ENCODE measurements around the gene ANXA5. TPM values are rescaled to one million over a fixed set of nuclear protein-coding genes. Genes with fewer than 3 reads are reported as not detected.
"Not testable (repeated sequence)": the region's sequence is repeated elsewhere in the genome, so short reads cannot be mapped to it uniquely, and the experiment has no call there.

ANXA5 gene
- total RNA-seq, result 10 to 100 TPM; 33.8 to 77.9 TPM

DNA sequence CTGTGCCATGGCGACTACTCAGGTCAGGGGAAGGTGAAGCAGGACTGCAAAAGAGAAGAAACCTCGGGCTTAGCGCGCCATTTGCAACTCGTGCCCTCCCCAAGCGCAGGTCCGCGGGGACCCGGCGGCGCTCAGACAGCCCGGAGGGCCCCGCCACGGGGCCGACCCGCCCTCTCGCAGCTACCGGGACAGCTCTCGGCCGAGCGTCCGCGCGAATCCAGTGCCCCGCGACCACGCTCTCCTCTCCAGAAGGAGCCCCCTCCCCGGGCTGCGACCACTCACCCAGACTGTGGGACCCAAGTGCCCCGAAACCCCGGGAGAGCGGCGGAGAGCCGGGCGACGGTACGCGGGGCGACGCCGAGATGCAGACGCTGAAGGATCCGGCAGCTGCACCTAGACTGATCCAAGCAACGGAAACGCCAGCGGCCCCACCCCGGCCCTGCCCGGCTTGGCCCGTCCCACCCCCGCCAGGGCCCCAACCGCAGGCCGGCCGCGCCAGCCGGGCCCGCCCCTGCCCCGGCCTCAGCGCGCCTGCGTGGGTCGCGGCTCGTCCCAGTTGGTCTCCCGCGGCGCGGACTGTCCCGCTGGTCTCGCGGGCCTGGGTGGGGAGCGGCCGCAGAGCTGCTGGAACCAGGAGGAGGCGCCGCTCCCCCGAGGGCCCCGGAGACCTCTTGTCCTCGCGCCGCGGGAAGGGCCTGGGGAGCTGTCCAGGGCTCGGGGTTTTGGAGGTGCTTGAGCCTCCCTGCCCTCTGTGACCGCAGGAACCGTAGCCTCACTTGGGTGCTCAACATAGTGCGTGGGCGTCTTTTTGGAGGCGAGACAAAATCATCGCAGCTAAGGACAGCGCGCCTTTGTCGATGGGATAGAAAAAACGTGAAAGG lies at the start of gene ANXA5:
ANXA5 (minus strand) TSS at position 400 of the 881 bp plus-strand sequence; CDS start at position 9, 391 bp downstream.
- DNase-seq (ENCODE audit: low spot score) (peak; percentile 83), ATAC-seq (peak; percentile 97 to 98)
- Mint-ChIP-seq H3K27ac (peak within 1 kb of the TSS; percentile 83 to 91), H3K4me3 (peak within 1 kb of the TSS; percentile 100), H3K36me3 (no peaks in the 10 kb centered on the region), H3K4me1 (ENCODE audit: low read depth in 2 of 2) (peaks cover 22 to 29% of the 10 kb centered on the region in 2 donors), H3K9me3 (no peaks in the 10 kb centered on the region), H3K27me3 (peaks cover 38 to 49% of the 10 kb centered on the region in 2 donors)

DNA sequence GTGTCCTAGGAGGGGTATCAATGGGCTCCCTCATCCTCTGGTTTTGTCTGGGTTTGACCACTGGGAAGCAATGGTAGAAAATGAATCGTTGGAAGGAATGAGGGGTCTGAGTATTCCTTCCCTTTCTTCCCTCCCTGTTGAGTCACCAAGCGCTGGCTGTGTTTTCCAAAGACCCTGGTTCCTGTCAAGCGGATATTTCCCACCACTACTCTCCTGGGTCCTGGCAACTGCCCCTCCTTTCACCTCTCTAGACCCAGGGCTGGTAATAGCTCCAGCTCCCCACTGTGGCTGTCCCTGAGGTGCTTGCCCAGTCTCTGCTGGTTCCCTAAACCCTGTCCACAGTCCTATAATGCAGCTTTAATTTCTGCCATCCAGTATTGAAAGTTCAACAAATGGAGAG lies 46.0 kb upstream of the ANXA5 start:
- Mint-ChIP-seq H3K9me3 (no peaks in the 10 kb centered on the region), H3K27me3 (peaks cover 19 to 25% of the 10 kb centered on the region in 2 donors), H3K27ac (no peak overlapping the region), H3K4me3 (no peak overlapping the region), H3K36me3 (no peaks in the 10 kb centered on the region), H3K4me1 (ENCODE audit: low read depth in 2 of 2) (no peaks in the 10 kb centered on the region)
- DNase-seq (ENCODE audit: low spot score) (no peak), ATAC-seq (no peak)

DNA sequence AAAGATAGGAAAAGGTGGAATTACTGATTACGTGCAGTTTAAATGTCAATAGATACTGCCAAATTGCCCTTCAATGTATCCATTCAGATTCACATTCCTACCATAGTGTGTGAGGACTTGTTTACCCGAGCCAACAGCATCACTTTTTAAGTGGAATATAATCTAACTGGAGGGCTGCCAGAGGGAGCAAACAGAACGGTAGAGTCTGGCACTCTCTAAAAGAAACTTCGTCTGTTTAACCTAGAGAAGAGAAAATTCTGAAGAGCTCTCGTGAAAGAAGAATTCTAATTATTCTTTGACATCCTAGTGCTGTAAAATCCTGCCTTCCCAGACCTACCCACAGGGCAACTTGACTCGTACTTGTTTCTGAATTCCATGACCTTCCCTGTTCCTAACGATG lies 45.0 kb upstream of the ANXA5 start:
- DNase-seq (ENCODE audit: low spot score) (no peak), ATAC-seq (no peak)
- Mint-ChIP-seq H3K4me1 (ENCODE audit: low read depth in 2 of 2) (no peaks in the 10 kb centered on the region), H3K9me3 (no peaks in the 10 kb centered on the region), H3K4me3 (no peak overlapping the region), H3K27me3 (peaks cover 16 to 22% of the 10 kb centered on the region in 2 donors), H3K27ac (no peak overlapping the region), H3K36me3 (no peaks in the 10 kb centered on the region)

DNA sequence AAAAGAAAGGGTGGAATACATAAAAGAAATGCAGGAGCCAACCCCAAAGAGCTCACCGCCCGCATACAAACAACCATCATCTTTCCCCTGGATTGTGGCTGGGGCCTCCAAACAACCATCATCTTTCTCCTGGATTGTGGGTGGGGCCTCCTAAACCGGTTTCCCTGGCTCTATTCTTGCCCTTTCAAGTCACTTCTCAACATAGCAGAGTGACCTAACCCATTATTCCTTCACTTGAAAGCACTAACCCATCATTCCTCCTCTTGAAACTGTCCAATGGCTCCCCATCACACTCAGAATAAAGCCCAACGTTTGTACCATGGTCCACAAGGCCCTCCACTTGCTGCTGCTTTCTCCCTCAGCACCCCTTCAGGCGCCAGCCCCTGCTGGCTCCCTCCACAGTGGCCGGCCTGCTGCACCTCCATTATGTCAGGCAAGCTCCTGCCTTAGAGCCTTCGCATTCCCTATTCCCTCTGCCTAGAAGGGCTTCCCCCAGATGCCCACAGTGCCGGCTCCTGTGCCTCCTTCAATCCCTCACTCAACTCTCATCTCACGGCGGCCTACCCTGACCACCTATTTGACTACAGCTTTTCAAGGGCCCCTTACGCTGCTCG lies 44.1 kb upstream of the ANXA5 start:
- Mint-ChIP-seq H3K4me1 (ENCODE audit: low read depth in 2 of 2) (no peaks in the 10 kb centered on the region), H3K9me3 (no peaks in the 10 kb centered on the region), H3K4me3 (no peak overlapping the region), H3K36me3 (no peaks in the 10 kb centered on the region), H3K27ac (no peak overlapping the region), H3K27me3 (peaks cover 25 to 30% of the 10 kb centered on the region in 2 donors)
- no peak for DNase-seq (ENCODE audit: low spot score)
- peak in 1 of 2 donors; percentile 28 for ATAC-seq

DNA sequence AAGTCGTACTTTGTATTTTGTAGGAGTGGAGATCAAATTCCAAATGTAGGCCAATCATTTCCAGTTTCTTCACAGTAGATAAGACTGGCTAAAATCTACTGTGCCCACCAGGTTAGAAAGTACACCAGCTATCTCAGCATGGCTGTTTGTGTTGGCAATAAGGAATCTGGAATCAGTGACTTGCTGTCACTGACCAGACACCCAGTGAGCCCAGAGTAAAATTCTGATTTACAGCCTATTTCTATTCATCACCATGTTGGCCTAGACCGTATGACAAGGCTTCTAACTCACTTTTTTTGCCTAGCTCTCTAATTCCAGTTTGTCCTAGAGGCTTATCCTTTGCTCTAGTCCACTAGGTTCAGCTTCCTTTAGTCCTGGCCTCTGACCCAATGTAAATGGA lies 42.8 kb upstream of the ANXA5 start:
- Mint-ChIP-seq H3K27ac (no peak overlapping the region), H3K9me3 (no peaks in the 10 kb centered on the region), H3K4me3 (no peak overlapping the region), H3K27me3 (peaks cover 31 to 33% of the 10 kb centered on the region in 2 donors), H3K4me1 (ENCODE audit: low read depth in 2 of 2) (no peaks in the 10 kb centered on the region), H3K36me3 (no peaks in the 10 kb centered on the region)
- DNase-seq (ENCODE audit: low spot score), result no peak
- no peak for ATAC-seq

DNA sequence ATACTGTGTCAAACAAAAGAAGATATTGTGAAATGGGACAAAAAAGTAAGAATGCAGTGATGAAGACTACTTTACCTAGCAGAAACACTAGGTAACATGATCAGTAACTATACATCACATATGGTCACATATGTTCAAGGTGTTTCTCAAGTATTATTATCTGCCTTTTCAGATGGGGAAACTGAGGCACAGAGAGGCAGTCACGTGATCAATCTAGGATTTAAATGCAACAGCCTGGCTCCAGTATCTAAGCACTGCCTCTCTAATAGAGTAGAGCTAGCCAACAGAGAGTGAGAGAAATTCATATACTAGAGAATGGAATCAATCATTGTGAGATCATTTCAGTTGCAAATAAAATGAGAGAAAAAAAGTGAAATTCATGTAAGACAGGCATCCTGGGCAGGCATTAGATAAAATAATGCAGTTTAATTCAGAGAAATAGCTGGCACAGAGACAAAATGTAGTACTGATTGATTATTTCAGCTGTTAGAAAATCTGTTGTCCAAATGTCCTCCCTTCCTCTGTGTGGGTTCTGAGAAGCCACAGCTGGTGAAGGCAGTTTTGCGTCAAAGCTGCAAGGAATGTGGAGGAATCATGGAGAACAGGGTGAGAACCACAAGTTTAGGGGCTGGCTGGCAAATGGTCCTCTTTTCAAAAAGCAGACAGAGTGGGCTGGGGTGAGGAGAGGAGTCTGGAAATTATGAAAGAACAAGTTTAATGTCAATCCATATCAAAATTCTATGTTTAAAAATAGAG lies 42.2 kb upstream of the ANXA5 start:
- H3K9me3 Mint-ChIP-seq, result no peaks in the 10 kb centered on the region

DNA sequence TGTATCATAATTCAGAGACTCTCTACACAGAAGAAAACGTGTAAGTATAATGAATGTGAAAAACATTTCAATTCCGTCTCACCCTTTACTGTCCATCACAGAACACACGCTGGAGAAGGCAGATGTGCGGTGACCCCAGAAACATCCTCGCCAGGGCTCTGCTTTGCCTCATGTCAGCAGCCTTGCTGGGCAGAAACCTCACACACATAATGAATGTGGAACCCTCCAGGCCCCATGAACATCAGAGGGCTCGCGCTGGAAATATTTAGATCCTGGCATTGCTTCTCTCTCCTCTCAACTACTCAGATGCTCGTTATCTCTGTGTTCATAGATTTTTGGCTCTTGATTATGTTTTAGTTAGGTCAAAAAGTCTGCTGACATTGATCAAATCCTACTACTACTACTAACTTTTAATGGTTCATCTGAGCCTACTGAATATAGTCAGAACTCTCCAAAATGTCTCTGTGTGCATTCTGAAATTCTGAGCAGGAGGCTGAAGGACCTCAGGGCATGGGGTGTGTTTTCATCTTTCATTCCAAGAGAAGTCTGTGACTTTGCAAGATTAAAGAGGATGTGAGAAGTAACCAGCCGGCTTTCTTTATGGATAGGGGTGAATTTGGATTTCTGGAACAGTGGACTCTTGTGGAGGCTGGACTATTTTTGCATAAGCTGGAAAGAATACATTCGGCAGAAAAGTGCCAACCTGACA lies 41.2 kb upstream of the ANXA5 start:
- H3K36me3 Mint-ChIP-seq, result no peaks in the 10 kb centered on the region
- no peak overlapping the region for H3K27ac Mint-ChIP-seq
- H3K9me3 Mint-ChIP-seq, result no peaks in the 10 kb centered on the region
- no peak for ATAC-seq
- DNase-seq (ENCODE audit: low spot score), result no peak
- H3K4me3 Mint-ChIP-seq, result no peak overlapping the region
- no peaks in the 10 kb centered on the region for H3K4me1 Mint-ChIP-seq (ENCODE audit: low read depth in 2 of 2)
- H3K27me3 Mint-ChIP-seq, result peaks cover 28 to 31% of the 10 kb centered on the region in 2 donors

More for the DNA sequence above, 42.2 kb upstream of the ANXA5 start:
- Mint-ChIP-seq H3K4me1 (ENCODE audit: low read depth in 2 of 2) (no peaks in the 10 kb centered on the region), H3K36me3 (no peaks in the 10 kb centered on the region), H3K27ac (no peak overlapping the region), H3K4me3 (no peak overlapping the region), H3K27me3 (peaks cover 31 to 33% of the 10 kb centered on the region in 2 donors)
- DNase-seq (ENCODE audit: low spot score) (no peak), ATAC-seq (no peak)

DNA sequence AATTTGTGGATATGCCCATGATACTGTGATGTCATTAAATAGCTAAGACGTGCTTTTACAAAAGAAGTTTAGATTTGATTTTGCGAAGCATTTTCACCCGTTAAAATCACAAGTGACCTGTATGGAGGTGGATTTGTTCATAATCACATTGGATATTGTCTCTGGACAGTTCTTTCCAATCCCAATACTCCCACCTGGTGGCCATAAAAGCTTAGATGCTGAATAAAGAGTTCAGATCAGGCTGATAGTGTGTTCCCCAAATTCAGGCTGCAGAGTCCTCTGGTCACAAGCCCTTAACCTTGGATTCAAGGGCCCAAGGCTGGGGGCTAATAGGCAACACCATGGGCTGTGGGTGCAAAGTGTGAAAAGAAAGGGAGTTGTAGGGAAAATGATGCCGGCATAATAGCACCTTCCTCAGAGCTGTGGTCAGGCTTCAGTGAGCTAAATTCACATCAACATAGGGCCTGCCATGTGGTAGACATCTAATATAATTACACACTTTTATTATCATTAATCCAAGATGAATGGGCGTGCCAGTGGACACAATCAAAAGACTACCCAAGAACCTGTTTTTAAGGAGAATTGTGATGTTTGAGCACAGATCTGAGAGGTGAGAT lies 40.1 kb upstream of the ANXA5 start:
- Mint-ChIP-seq H3K4me1 (ENCODE audit: low read depth in 2 of 2) (no peaks in the 10 kb centered on the region), H3K4me3 (no peak overlapping the region), H3K27ac (no peak overlapping the region), H3K27me3 (peaks cover 27 to 28% of the 10 kb centered on the region in 2 donors), H3K36me3 (no peaks in the 10 kb centered on the region), H3K9me3 (no peaks in the 10 kb centered on the region)
- ATAC-seq, result no peak
- no peak for DNase-seq (ENCODE audit: low spot score)

DNA sequence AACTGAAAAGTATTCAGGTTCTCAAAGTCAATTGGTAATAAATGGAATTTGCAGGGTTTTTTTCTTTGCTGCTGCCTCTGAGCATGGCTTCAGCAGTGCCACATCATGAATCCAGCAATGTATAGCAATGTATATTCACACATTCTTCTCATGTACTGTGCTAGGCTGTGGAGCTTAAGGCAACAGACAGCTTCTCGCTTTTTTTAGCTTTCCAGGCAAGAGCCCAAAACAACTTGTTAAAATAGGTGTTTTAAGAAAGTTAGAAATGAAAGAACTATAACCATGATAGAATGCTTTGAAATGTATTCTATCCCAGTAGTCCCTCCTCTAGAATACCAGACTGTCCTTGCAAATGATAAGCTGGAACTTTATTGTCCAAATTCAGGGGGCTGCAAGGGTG lies 37.8 kb upstream of the ANXA5 start:
- no peaks in the 10 kb centered on the region for H3K36me3 Mint-ChIP-seq
- no peak overlapping the region for H3K4me3 Mint-ChIP-seq
- peaks cover 27 to 32% of the 10 kb centered on the region in 2 donors for H3K27me3 Mint-ChIP-seq
- no peaks in the 10 kb centered on the region for H3K9me3 Mint-ChIP-seq
- DNase-seq (ENCODE audit: low spot score) (no peak), ATAC-seq (no peak)
- no peak overlapping the region for H3K27ac Mint-ChIP-seq
- H3K4me1 Mint-ChIP-seq (ENCODE audit: low read depth in 2 of 2), result no peaks in the 10 kb centered on the region

DNA sequence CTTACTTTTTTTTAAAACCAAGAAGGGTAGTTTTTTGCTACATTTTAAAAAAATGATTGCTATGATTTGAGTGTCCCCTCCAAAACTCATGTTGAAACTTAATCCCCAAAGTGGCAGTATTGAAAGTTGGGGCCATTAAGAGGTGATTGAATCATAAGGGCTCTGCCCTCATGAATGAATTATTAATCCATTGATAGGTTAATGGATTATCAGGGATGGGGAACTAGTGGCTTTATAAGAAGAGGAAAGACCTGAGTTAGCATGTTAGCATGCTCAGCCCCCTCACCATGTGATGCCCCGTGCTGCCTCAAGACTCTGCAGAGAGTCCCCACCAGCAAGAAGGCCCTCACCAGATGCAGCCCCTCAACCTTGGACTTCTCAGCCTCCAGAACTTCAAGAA lies 37.2 kb upstream of the ANXA5 start:
- Mint-ChIP-seq H3K9me3 (no peaks in the 10 kb centered on the region), H3K27me3 (peaks cover 28 to 32% of the 10 kb centered on the region in 2 donors), H3K4me1 (ENCODE audit: low read depth in 2 of 2) (no peaks in the 10 kb centered on the region), H3K4me3 (no peak overlapping the region), H3K36me3 (no peaks in the 10 kb centered on the region), H3K27ac (no peak overlapping the region)
- ATAC-seq (no peak), DNase-seq (ENCODE audit: low spot score) (no peak)

DNA sequence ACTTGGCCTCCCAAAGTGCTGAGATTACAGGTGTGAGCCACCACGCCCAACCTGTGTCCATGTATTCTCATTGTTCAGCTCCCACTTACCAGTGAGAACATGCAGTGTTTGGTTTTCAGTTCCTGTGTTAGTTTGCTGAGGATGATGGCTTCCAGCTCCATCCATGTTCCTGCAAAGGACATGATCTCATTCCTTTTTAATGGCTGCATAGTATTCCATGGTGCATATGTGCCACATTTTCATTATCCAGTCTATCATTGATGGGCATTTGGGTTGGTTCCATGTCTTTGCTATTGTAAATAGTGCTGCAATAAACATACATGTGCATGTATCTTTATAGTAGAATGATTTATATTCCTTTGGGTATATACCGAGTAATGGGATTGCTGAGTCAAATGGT lies 33.0 kb upstream of the ANXA5 start:
- H3K27me3 Mint-ChIP-seq, result peaks cover 23 to 24% of the 10 kb centered on the region in 2 donors
- ATAC-seq, H3K27ac Mint-ChIP-seq: not testable (repeated sequence)

DNA sequence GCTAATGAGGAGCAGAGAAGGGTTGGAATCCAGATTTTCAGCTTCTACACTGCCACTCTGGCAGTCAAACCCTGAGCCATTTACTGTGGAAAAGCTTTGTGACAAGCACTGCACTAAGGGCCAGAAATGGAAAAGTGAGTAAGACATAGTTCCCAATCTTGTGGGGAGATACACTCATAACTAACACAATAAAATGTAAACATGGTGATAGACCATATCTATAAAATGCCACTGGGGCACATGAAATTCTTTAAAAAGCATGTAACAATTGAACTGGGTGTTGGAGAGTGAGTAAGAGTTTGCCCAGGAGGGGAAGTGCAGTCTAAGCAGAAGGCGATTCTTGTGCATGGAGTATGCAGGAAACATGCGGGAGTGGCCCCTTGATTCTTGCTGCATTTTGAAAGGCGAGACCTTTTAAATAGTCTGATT lies 32.0 kb upstream of the ANXA5 start:
- no peak for DNase-seq (ENCODE audit: low spot score)
- no peaks in the 10 kb centered on the region for H3K36me3 Mint-ChIP-seq
- H3K4me3 Mint-ChIP-seq, result no peak overlapping the region
- no peak for ATAC-seq
- H3K27me3 Mint-ChIP-seq, result peaks cover 26 to 30% of the 10 kb centered on the region in 2 donors
- H3K27ac Mint-ChIP-seq, result no peak overlapping the region
- H3K9me3 Mint-ChIP-seq, result no peaks in the 10 kb centered on the region
- peaks cover 3 to 8% of the 10 kb centered on the region in 2 donors for H3K4me1 Mint-ChIP-seq (ENCODE audit: low read depth in 2 of 2)

More for the DNA sequence above, 33.0 kb upstream of the ANXA5 start:
- not testable (repeated sequence) for H3K36me3 Mint-ChIP-seq; H3K4me3 Mint-ChIP-seq; H3K4me1 Mint-ChIP-seq (ENCODE audit: low read depth in 2 of 2); DNase-seq (ENCODE audit: low spot score); H3K9me3 Mint-ChIP-seq

DNA sequence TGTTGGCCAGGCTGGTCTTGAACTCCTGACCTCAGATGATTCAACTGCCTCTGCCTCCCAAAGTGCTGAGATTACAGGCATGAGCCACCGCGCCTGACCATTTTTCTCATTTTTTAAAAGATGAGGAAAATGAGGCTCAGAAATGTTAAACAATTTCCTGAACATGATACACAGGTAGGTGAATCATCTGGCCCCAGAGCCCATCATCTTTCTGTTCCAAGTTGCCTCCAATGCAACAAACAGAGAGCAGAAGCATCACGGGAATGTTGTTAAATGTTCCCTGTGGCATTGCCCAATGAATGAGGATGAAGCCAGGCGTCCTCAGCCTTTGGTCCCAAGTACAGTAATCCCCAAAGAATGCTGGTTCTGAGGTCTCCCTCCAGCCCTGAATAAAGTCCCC lies 31.3 kb upstream of the ANXA5 start:
- DNase-seq (ENCODE audit: low spot score) (no peak), ATAC-seq (no peak)
- peaks cover 3 to 8% of the 10 kb centered on the region in 2 donors for H3K4me1 Mint-ChIP-seq (ENCODE audit: low read depth in 2 of 2)
- no peak overlapping the region for H3K4me3 Mint-ChIP-seq
- no peak overlapping the region for H3K27ac Mint-ChIP-seq
- no peaks in the 10 kb centered on the region for H3K9me3 Mint-ChIP-seq
- peaks cover 26 to 30% of the 10 kb centered on the region in 2 donors for H3K27me3 Mint-ChIP-seq
- H3K36me3 Mint-ChIP-seq, result no peaks in the 10 kb centered on the region
